SK-N-SH (cell line): ENCODE results near the gene TESMIN. TPM values are rescaled to one million over a fixed set of nuclear protein-coding genes. Genes with fewer than 3 reads are reported as not detected.

Source experiments
- CTCF ChIA-PET: fragments of 300-600, 350-600 bp; formaldehyde crosslinking; extraction: SDS; loops from one replicate; lab custom pipeline; 2021; lab: Yijun Ruan, JAX
- POLR2A ChIA-PET: fragments of 350-600 bp; sonication (Branson Sonifier 250); formaldehyde crosslinking; extraction: SDS; loops from one replicate; lab custom pipeline; 2020; ENCODE audit warnings: antibody characterized with exemption, inconsistent platforms; lab: Yijun Ruan, JAX
- DNase-seq: peaks from one replicate; pipeline ENCODE4 v3.0.0; 2012
- H2AFZ ChIP-seq: fragments of 200-600 bp; sonication (generic); 2 replicates; pipeline ENCODE4 v1.8.1; 2016; ENCODE audit warnings: antibody characterized with exemption, mild to moderate bottlenecking, low read depth
- H3F3A ChIP-seq: fragments of 200-600 bp; sonication (generic); replicated peaks from 2 replicates; pipeline ENCODE3; 2016; ENCODE audit warnings: antibody characterized with exemption, mild to moderate bottlenecking; ENCODE audit not compliant: insufficient read depth
- H3K27ac ChIP-seq, 2 experiments: fragments of 200-500 bp in 1 of 2; fragments of 200-600 bp in 1 of 2; sonication (Bioruptor generic) in 1 of 2; sonication (generic), shearing (Covaris generic) in 1 of 2; 2 replicates each; pipeline versions ENCODE4 v1.5.1 to v1.6.1; 2014 to 2016; ENCODE audit warnings: low read depth in 2 of 2, inconsistent platforms in 1 of 2, low read length in 1 of 2, mild to moderate bottlenecking in 1 of 2, mixed read lengths in 1 of 2
- H3K27me3 ChIP-seq: fragments of 200-600 bp; sonication (generic), shearing (Covaris generic); 2 replicates; pipeline ENCODE4 v1.6.1; 2016; ENCODE audit warnings: mixed run types; ENCODE audit not compliant: insufficient read depth
- H3K36me3 ChIP-seq, 2 experiments: fragments of 200-500 bp in 1 of 2; fragments of 200-600 bp in 1 of 2; sonication (Bioruptor generic) in 1 of 2; sonication (generic) in 1 of 2; replicated peaks in 1 of 2; 2 replicates each; pipeline versions ENCODE3 to v1.5.1; 2014 to 2016; ENCODE audit warnings: low read length in 1 of 2, mild to moderate bottlenecking in 1 of 2; ENCODE audit not compliant: insufficient read depth in 2 of 2, control insufficient read depth in 1 of 2
- H3K4me1 ChIP-seq, 2 experiments: fragments of 200-500 bp in 1 of 2; fragments of 200-600 bp in 1 of 2; sonication (Bioruptor generic) in 1 of 2; sonication (generic), shearing (Covaris generic) in 1 of 2; 2 replicates each; pipeline versions ENCODE4 v1.5.1 to v1.6.1; 2014 to 2016; ENCODE audit warnings: low read depth in 1 of 2, low read length in 1 of 2, mixed run types in 1 of 2; ENCODE audit not compliant: insufficient read depth in 2 of 2, control insufficient read depth in 1 of 2
- H3K4me2 ChIP-seq: fragments of 200-600 bp; sonication (generic), shearing (Covaris generic); 2 replicates; pipeline ENCODE4 v1.6.1; 2017; ENCODE audit warnings: mixed run types
- H3K4me3 ChIP-seq, 2 experiments: fragments of 200-500 bp in 1 of 2; fragments of 200-600 bp in 1 of 2; sonication (Bioruptor generic) in 1 of 2; sonication (generic), shearing (Covaris generic) in 1 of 2; 2 replicates each; pipeline versions ENCODE4 v1.5.1 to v1.8.1; 2014 to 2016; ENCODE audit warnings: low read depth in 2 of 2, inconsistent platforms in 1 of 2, low read length in 1 of 2, mild to moderate bottlenecking in 1 of 2, mixed read lengths in 1 of 2, moderate library complexity in 1 of 2
- H3K79me2 ChIP-seq: fragments of 200-600 bp; sonication (generic); 2 replicates; pipeline ENCODE4 v1.8.1; 2017; ENCODE audit warnings: mild to moderate bottlenecking; ENCODE audit not compliant: insufficient read depth
- H3K9ac ChIP-seq: fragments of 200-600 bp; sonication (generic); 2 replicates; pipeline ENCODE4 v1.6.1; 2017; ENCODE audit warnings: mixed run types
- H3K9me2 ChIP-seq: fragments of 200-600 bp; sonication (generic); 2 replicates; pipeline ENCODE4 v1.6.1; 2017; ENCODE audit warnings: mixed run types
- H3K9me3 ChIP-seq: fragments of 200-600 bp; sonication (generic); 2 replicates; pipeline ENCODE4 v1.6.1; 2017; ENCODE audit warnings: mixed run types, mild to moderate bottlenecking, moderate library complexity
- H4K20me1 ChIP-seq: fragments of 200-600 bp; sonication (generic); 2 replicates; pipeline ENCODE4 v1.6.1; 2017; ENCODE audit warnings: mild to moderate bottlenecking, mixed run types; ENCODE audit not compliant: insufficient read depth
- CHD2 ChIP-seq: fragments of 150-350 bp; IDR thresholded peaks from 2 replicates; pipeline ENCODE4 v1.6.1; 2018; ENCODE audit warnings: low read length; ENCODE audit not compliant: partially characterized antibody
- ELF1 ChIP-seq: IDR thresholded peaks from 2 replicates; pipeline ENCODE4 v1.4.0; 2012
- EZH2phosphoT487 ChIP-seq: fragments of 200-600 bp; sonication (generic); IDR thresholded peaks from 2 replicates; pipeline ENCODE4 v1.6.1; 2017; ENCODE audit warnings: low read depth, mixed run types, mild to moderate bottlenecking, antibody characterized with exemption, moderate library complexity, borderline replicate concordance
- FOSL2 ChIP-seq: IDR thresholded peaks from 2 replicates; pipeline ENCODE4 v1.4.0; 2012; ENCODE audit warnings: low read depth, mild to moderate bottlenecking, moderate library complexity, borderline replicate concordance
- FOXJ3 ChIP-seq: sonication (generic); formaldehyde crosslinking; IDR thresholded peaks from 2 replicates; pipeline ENCODE4 v1.5.1; 2020; ENCODE audit warnings: mild to moderate bottlenecking, missing genetic modification reagents
- FOXM1 ChIP-seq: IDR thresholded peaks from 2 replicates; pipeline ENCODE4 v1.4.0; 2012; ENCODE audit warnings: low read depth, mild to moderate bottlenecking
- GABPA ChIP-seq: IDR thresholded peaks from 2 replicates; pipeline ENCODE4 v1.4.0; 2012; ENCODE audit warnings: low read depth, mild to moderate bottlenecking
- NFIC ChIP-seq: IDR thresholded peaks from 2 replicates; pipeline ENCODE4 v1.4.0; 2012; ENCODE audit warnings: borderline replicate concordance
- RFX5 ChIP-seq: IDR thresholded peaks from 2 replicates; pipeline ENCODE4 v1.6.1; 2012; ENCODE audit warnings: mild to moderate bottlenecking, improper control_type of control experiment, low read length
- RXRA ChIP-seq: IDR thresholded peaks from 2 replicates; pipeline ENCODE4 v1.4.0; 2012; ENCODE audit warnings: low read depth, mild to moderate bottlenecking, borderline replicate concordance
- SMC3 ChIP-seq: IDR thresholded peaks from 2 replicates; pipeline ENCODE4 v1.6.1; 2012; ENCODE audit warnings: low read depth, low read length, improper control_type of control experiment
- TAF1 ChIP-seq: IDR thresholded peaks from 2 replicates; pipeline ENCODE4 v1.6.1; 2012; ENCODE audit warnings: low read depth, mild to moderate bottlenecking, low read length, moderate library complexity, borderline replicate concordance
- TCF12 ChIP-seq: IDR thresholded peaks from 2 replicates; pipeline ENCODE4 v1.4.0; 2012
- YY1 ChIP-seq: IDR thresholded peaks from 2 replicates; pipeline ENCODE4 v1.4.0; 2012; ENCODE audit warnings: low read depth, mild to moderate bottlenecking
- WGBS: methylation state at CpG from one replicate; pipeline ENCODE4 v1.1.6; 2017; ENCODE audit warnings: low lambda C conversion rate; 5-methylcytosine and 5-hydroxymethylcytosine counted together
- polyA plus RNA-seq, 3 experiments: library from polyadenylated mRNA; depleted of rRNA; stranded (reverse); fragments of >200 nt; gene quantifications; 2 replicates each; pipeline ENCODE4 v1.2.3, GENCODE V29; 2012
- TF ChIP-seq, protein P1 (sequence below): IDR thresholded peaks from 2 replicates; pipeline ENCODE4 v1.6.1; 2012; ENCODE audit warnings: mild to moderate bottlenecking, low read depth, low read length, moderate library complexity
- TF ChIP-seq, protein P2 (sequence below): IDR thresholded peaks from 2 replicates; pipeline ENCODE4 v1.4.0; 2012; ENCODE audit warnings: low read depth, borderline replicate concordance
- TF ChIP-seq, protein P3 (sequence below): IDR thresholded peaks from 2 replicates; pipeline ENCODE4; 2012
- TF ChIP-seq, protein P4 (sequence below): IDR thresholded peaks from 2 replicates; pipeline ENCODE4 v1.4.0; 2012; ENCODE audit warnings: low read depth, borderline replicate concordance

TESMIN gene
- polyA plus RNA-seq, 1 of the 3 experiments (the other 2 are of a cell fraction) = 3.5 TPM

DNA sequence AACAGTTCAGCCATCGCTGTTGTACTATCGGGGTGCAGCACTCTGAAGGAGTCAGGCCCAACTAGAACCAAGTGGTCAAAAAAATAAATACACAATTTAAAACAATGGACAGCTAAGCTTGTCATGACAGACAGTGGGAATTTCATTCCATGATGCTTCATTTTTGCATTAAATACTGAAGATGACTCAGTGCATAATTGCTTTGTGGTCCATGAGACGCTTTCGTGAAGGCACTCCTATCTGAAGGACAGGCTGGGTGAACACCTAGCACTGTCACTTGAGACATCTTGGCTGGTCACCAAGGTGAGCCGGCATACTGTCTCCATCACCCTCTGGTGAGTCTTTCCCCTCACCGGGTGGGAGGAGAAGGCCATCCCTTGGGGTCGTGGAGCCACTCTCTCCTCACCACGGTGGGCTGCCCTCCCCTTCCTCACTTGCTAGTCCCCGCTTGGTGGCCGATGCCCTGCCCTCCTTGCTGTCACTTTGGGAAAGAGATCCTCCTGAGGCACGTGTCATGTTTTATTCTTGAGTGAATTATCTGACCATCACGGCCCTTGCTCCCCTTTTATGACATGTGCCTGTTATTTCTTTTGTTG lies 4.9 kb upstream of the TESMIN start:
- no peaks in the 10 kb centered on the region for H3K9me3 ChIP-seq
- H3K36me3 ChIP-seq = peaks cover 27 to 31% of the 10 kb centered on the region in 2 experiments
- no peaks in the 10 kb centered on the region for H4K20me1 ChIP-seq
- H3K4me3 ChIP-seq = no peak overlapping the region
- WGBS = 89% methylated on average over 12 of the region's 12 CpGs
- peak overlapping the region in 1 of 2 experiments; percentile 92; a peak in 2 of 4 replicates for H3K27ac ChIP-seq
- no peak overlapping the region for H2AFZ ChIP-seq
- H3K79me2 ChIP-seq = no peaks in the 10 kb centered on the region
- no peak overlapping the region for H3K4me2 ChIP-seq
- POLR2A ChIA-PET = no interaction called here
- TF ChIP-seq FOXJ3 = no peak
- TF ChIP-seq, protein P1, sequence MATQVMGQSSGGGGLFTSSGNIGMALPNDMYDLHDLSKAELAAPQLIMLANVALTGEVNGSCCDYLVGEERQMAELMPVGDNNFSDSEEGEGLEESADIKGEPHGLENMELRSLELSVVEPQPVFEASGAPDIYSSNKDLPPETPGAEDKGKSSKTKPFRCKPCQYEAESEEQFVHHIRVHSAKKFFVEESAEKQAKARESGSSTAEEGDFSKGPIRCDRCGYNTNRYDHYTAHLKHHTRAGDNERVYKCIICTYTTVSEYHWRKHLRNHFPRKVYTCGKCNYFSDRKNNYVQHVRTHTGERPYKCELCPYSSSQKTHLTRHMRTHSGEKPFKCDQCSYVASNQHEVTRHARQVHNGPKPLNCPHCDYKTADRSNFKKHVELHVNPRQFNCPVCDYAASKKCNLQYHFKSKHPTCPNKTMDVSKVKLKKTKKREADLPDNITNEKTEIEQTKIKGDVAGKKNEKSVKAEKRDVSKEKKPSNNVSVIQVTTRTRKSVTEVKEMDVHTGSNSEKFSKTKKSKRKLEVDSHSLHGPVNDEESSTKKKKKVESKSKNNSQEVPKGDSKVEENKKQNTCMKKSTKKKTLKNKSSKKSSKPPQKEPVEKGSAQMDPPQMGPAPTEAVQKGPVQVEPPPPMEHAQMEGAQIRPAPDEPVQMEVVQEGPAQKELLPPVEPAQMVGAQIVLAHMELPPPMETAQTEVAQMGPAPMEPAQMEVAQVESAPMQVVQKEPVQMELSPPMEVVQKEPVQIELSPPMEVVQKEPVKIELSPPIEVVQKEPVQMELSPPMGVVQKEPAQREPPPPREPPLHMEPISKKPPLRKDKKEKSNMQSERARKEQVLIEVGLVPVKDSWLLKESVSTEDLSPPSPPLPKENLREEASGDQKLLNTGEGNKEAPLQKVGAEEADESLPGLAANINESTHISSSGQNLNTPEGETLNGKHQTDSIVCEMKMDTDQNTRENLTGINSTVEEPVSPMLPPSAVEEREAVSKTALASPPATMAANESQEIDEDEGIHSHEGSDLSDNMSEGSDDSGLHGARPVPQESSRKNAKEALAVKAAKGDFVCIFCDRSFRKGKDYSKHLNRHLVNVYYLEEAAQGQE = no peak
- no peak for TF ChIP-seq EZH2phosphoT487
- no peak for TF ChIP-seq GABPA
- TF ChIP-seq, protein P2, sequence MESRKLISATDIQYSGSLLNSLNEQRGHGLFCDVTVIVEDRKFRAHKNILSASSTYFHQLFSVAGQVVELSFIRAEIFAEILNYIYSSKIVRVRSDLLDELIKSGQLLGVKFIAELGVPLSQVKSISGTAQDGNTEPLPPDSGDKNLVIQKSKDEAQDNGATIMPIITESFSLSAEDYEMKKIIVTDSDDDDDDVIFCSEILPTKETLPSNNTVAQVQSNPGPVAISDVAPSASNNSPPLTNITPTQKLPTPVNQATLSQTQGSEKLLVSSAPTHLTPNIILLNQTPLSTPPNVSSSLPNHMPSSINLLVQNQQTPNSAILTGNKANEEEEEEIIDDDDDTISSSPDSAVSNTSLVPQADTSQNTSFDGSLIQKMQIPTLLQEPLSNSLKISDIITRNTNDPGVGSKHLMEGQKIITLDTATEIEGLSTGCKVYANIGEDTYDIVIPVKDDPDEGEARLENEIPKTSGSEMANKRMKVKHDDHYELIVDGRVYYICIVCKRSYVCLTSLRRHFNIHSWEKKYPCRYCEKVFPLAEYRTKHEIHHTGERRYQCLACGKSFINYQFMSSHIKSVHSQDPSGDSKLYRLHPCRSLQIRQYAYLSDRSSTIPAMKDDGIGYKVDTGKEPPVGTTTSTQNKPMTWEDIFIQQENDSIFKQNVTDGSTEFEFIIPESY = no peak
- no peak for TF ChIP-seq TAF1
- TF ChIP-seq RFX5 = no peak
- TF ChIP-seq, protein P3, sequence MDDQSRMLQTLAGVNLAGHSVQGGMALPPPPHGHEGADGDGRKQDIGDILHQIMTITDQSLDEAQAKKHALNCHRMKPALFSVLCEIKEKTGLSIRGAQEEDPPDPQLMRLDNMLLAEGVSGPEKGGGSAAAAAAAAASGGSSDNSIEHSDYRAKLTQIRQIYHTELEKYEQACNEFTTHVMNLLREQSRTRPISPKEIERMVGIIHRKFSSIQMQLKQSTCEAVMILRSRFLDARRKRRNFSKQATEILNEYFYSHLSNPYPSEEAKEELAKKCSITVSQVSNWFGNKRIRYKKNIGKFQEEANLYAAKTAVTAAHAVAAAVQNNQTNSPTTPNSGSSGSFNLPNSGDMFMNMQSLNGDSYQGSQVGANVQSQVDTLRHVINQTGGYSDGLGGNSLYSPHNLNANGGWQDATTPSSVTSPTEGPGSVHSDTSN = no peak
- no peak for TF ChIP-seq NFIC
- no peak for TF ChIP-seq ELF1
- no peak for TF ChIP-seq FOSL2
- TF ChIP-seq YY1 = no peak
- TF ChIP-seq SMC3 = no peak
- TF ChIP-seq FOXM1 = no peak
- TF ChIP-seq, protein P4, sequence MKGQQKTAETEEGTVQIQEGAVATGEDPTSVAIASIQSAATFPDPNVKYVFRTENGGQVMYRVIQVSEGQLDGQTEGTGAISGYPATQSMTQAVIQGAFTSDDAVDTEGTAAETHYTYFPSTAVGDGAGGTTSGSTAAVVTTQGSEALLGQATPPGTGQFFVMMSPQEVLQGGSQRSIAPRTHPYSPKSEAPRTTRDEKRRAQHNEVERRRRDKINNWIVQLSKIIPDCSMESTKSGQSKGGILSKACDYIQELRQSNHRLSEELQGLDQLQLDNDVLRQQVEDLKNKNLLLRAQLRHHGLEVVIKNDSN = no peak
- no peak for TF ChIP-seq TCF12
- no peak for TF ChIP-seq RXRA
- no peak for TF ChIP-seq CHD2
- TF ChIP-seq, all 33 proteins: peak for 0
- Histone ChIP-seq H3F3A (peaks cover 4% of the 10 kb centered on the region), H3K27me3 (no peaks in the 10 kb centered on the region), H3K9ac (no peak overlapping the region), H3K4me1 (peaks cover 0 to 23% of the 10 kb centered on the region in 2 experiments; a peak in 2 of 4 replicates), H3K9me2 (no peaks in the 10 kb centered on the region)
- CTCF ChIA-PET = interaction anchor here (0.8 to 1.4 kb wide), 2 partner anchors 12 to 44 kb away, joined by 3 to 4 read pairs; no protein-coding TSS in a partner anchor
- no peak for DNase-seq
